ENCODE data around the gene ASB16.

Gene ASB16

GRCh38 chr17:44214230-44214494 lies 43.7 kb downstream of the ASB16 start:
- Histone ChIP-seq H3K9ac (ENCODE audit: low read length) (no peak overlapping the region), H3K4me1 (ENCODE audit: control insufficient read depth, insufficient read depth, low read length) (peaks cover 33% of the 10 kb centered on the region), H3K36me3 (ENCODE audit: control insufficient read depth, insufficient read depth, low read length, severe bottlenecking) (peaks cover 45% of the 10 kb centered on the region), H3K27me3 (replicated peaks; ENCODE audit: control insufficient read depth, insufficient read depth, low read length) (no peaks in the 10 kb centered on the region), H3K9me3 (ENCODE audit: control insufficient read depth, low read length) (no peaks in the 10 kb centered on the region), H3K4me3 (ENCODE audit: low read length) (no peak overlapping the region)
- no peak for DNase-seq (ENCODE audit: low read depth)

- no peak overlapping the region for H3K4me3 ChIP-seq (ENCODE audit: low read length)
- no peak for DNase-seq (ENCODE audit: low read depth)
- no peaks in the 10 kb centered on the region for H3K9me3 ChIP-seq (ENCODE audit: control insufficient read depth, low read length)
- H3K9ac ChIP-seq (ENCODE audit: low read length) = no peak overlapping the region
- H3K4me1 ChIP-seq (ENCODE audit: control insufficient read depth, insufficient read depth, low read length) = peaks cover 33% of the 10 kb centered on the region
- peaks cover 39% of the 10 kb centered on the region for H3K36me3 ChIP-seq (ENCODE audit: control insufficient read depth, insufficient read depth, low read length, severe bottlenecking)
- no peaks in the 10 kb centered on the region for H3K27me3 ChIP-seq (replicated peaks; ENCODE audit: control insufficient read depth, insufficient read depth, low read length)
These were observed 44.4 kb downstream of the ASB16 start for GRCh38 chr17:44214896-44215295.

GRCh38 chr17:44216173-44216572 lies 45.7 kb downstream of the ASB16 start:
- Histone ChIP-seq H3K9ac (ENCODE audit: low read length) (peak overlapping the region; percentile 17), H3K9me3 (ENCODE audit: control insufficient read depth, low read length) (no peaks in the 10 kb centered on the region), H3K4me1 (ENCODE audit: control insufficient read depth, insufficient read depth, low read length) (peaks cover 25% of the 10 kb centered on the region), H3K27me3 (replicated peaks; ENCODE audit: control insufficient read depth, insufficient read depth, low read length) (no peaks in the 10 kb centered on the region), H3K36me3 (ENCODE audit: control insufficient read depth, insufficient read depth, low read length, severe bottlenecking) (peaks cover 38% of the 10 kb centered on the region), H3K4me3 (ENCODE audit: low read length) (no peak overlapping the region)
- DNase-seq (ENCODE audit: low read depth) = no peak

- H3K9me3 ChIP-seq (ENCODE audit: control insufficient read depth, low read length) = no peaks in the 10 kb centered on the region
- peaks cover 26% of the 10 kb centered on the region for H3K4me1 ChIP-seq (ENCODE audit: control insufficient read depth, insufficient read depth, low read length)
- H3K9ac ChIP-seq (ENCODE audit: low read length) = peak overlapping the region; percentile 17
- H3K27me3 ChIP-seq (replicated peaks; ENCODE audit: control insufficient read depth, insufficient read depth, low read length) = no peaks in the 10 kb centered on the region
- no peak for DNase-seq (ENCODE audit: low read depth)
- H3K36me3 ChIP-seq (ENCODE audit: control insufficient read depth, insufficient read depth, low read length, severe bottlenecking) = peaks cover 34% of the 10 kb centered on the region
- H3K4me3 ChIP-seq (ENCODE audit: low read length) = no peak overlapping the region
These were observed 46.2 kb downstream of the ASB16 start for GRCh38 chr17:44216694-44217093.

- Histone ChIP-seq H3K4me1 (ENCODE audit: control insufficient read depth, insufficient read depth, low read length) (peaks cover 34% of the 10 kb centered on the region), H3K9ac (ENCODE audit: low read length) (peak overlapping the region; percentile 87), H3K36me3 (ENCODE audit: control insufficient read depth, insufficient read depth, low read length, severe bottlenecking) (peaks cover 34% of the 10 kb centered on the region), H3K27me3 (replicated peaks; ENCODE audit: control insufficient read depth, insufficient read depth, low read length) (no peaks in the 10 kb centered on the region), H3K9me3 (ENCODE audit: control insufficient read depth, low read length) (no peaks in the 10 kb centered on the region), H3K4me3 (ENCODE audit: low read length) (peak overlapping the region; percentile 83)
- DNase-seq (ENCODE audit: low read depth) = peak; percentile 21
These were observed 47.3 kb downstream of the ASB16 start for GRCh38 chr17:44217738-44218343.

- Histone ChIP-seq H3K4me3 (ENCODE audit: low read length) (peak overlapping the region; percentile 85), H3K9ac (ENCODE audit: low read length) (peak overlapping the region; percentile 95), H3K36me3 (ENCODE audit: control insufficient read depth, insufficient read depth, low read length, severe bottlenecking) (peaks cover 34% of the 10 kb centered on the region), H3K27me3 (replicated peaks; ENCODE audit: control insufficient read depth, insufficient read depth, low read length) (no peaks in the 10 kb centered on the region), H3K4me1 (ENCODE audit: control insufficient read depth, insufficient read depth, low read length) (peaks cover 38% of the 10 kb centered on the region), H3K9me3 (ENCODE audit: control insufficient read depth, low read length) (no peaks in the 10 kb centered on the region)
- DNase-seq (ENCODE audit: low read depth) = peak; percentile 98
These were observed 48.0 kb downstream of the ASB16 start for GRCh38 chr17:44218344-44219107.

GRCh38 chr17:44219108-44219615 lies 48.7 kb downstream of the ASB16 start:
- Histone ChIP-seq H3K9ac (ENCODE audit: low read length) (peak overlapping the region; percentile 95), H3K9me3 (ENCODE audit: control insufficient read depth, low read length) (no peaks in the 10 kb centered on the region), H3K4me3 (ENCODE audit: low read length) (peak overlapping the region; percentile 85), H3K36me3 (ENCODE audit: control insufficient read depth, insufficient read depth, low read length, severe bottlenecking) (peaks cover 30% of the 10 kb centered on the region), H3K4me1 (ENCODE audit: control insufficient read depth, insufficient read depth, low read length) (peaks cover 44% of the 10 kb centered on the region), H3K27me3 (replicated peaks; ENCODE audit: control insufficient read depth, insufficient read depth, low read length) (no peaks in the 10 kb centered on the region)
- peak; percentile 92 for DNase-seq (ENCODE audit: low read depth)

GRCh38 chr17:44219616-44220212 lies 49.2 kb downstream of the ASB16 start, which contains the start of gene UBTF:
UBTF (minus strand) TSS chr17:44219675; CDS start chr17:44218229, 1,446 bp downstream.
- no peaks in the 10 kb centered on the region for H3K27me3 ChIP-seq (replicated peaks; ENCODE audit: control insufficient read depth, insufficient read depth, low read length)
- DNase-seq (ENCODE audit: low read depth) = peak; percentile 74

GRCh38 chr17:44220213-44221083 lies 49.9 kb downstream of the ASB16 start:
- Histone ChIP-seq H3K9ac (ENCODE audit: low read length) (peak overlapping the region; percentile 97), H3K4me3 (ENCODE audit: low read length) (peak overlapping the region; percentile 90), H3K36me3 (ENCODE audit: control insufficient read depth, insufficient read depth, low read length, severe bottlenecking) (peaks cover 17% of the 10 kb centered on the region), H3K9me3 (ENCODE audit: control insufficient read depth, low read length) (no peaks in the 10 kb centered on the region), H3K4me1 (ENCODE audit: control insufficient read depth, insufficient read depth, low read length) (peaks cover 44% of the 10 kb centered on the region), H3K27me3 (replicated peaks; ENCODE audit: control insufficient read depth, insufficient read depth, low read length) (no peaks in the 10 kb centered on the region)
- DNase-seq (ENCODE audit: low read depth) = peak; percentile 82

More at GRCh38 chr17:44219616-44220212, 49.2 kb downstream of the ASB16 start, which contains the start of gene UBTF:
- H3K4me1 ChIP-seq (ENCODE audit: control insufficient read depth, insufficient read depth, low read length) = peaks cover 44% of the 10 kb centered on the region
- peak within 1 kb of the TSS; percentile 97 for H3K9ac ChIP-seq (ENCODE audit: low read length)
- no peaks in the 10 kb centered on the region for H3K9me3 ChIP-seq (ENCODE audit: control insufficient read depth, low read length)
- H3K36me3 ChIP-seq (ENCODE audit: control insufficient read depth, insufficient read depth, low read length, severe bottlenecking) = peaks cover 24% of the 10 kb centered on the region
- peak within 1 kb of the TSS; percentile 90 for H3K4me3 ChIP-seq (ENCODE audit: low read length)

GRCh38 chr17:44221084-44221861 lies 50.8 kb downstream of the ASB16 start:
- Histone ChIP-seq H3K4me3 (ENCODE audit: low read length) (peak overlapping the region; percentile 90), H3K36me3 (ENCODE audit: control insufficient read depth, insufficient read depth, low read length, severe bottlenecking) (peaks cover 9% of the 10 kb centered on the region), H3K9ac (ENCODE audit: low read length) (peak overlapping the region; percentile 97), H3K4me1 (ENCODE audit: control insufficient read depth, insufficient read depth, low read length) (peaks cover 44% of the 10 kb centered on the region), H3K27me3 (replicated peaks; ENCODE audit: control insufficient read depth, insufficient read depth, low read length) (no peaks in the 10 kb centered on the region), H3K9me3 (ENCODE audit: control insufficient read depth, low read length) (no peaks in the 10 kb centered on the region)
- peak; percentile 94 for DNase-seq (ENCODE audit: low read depth)

Data from adipocyte (in vitro differentiated cells).